UCSD-AML1 (cell line): Measurements from ENCODE around the gene AP4M1.

ENCODE experiments used
- DNase-seq: peaks from one replicate; lab custom pipeline; 2025; ENCODE audit not compliant: unreplicated experiment; lab: John Stamatoyannopoulos, UW

The AP4M1 gene

DNA sequence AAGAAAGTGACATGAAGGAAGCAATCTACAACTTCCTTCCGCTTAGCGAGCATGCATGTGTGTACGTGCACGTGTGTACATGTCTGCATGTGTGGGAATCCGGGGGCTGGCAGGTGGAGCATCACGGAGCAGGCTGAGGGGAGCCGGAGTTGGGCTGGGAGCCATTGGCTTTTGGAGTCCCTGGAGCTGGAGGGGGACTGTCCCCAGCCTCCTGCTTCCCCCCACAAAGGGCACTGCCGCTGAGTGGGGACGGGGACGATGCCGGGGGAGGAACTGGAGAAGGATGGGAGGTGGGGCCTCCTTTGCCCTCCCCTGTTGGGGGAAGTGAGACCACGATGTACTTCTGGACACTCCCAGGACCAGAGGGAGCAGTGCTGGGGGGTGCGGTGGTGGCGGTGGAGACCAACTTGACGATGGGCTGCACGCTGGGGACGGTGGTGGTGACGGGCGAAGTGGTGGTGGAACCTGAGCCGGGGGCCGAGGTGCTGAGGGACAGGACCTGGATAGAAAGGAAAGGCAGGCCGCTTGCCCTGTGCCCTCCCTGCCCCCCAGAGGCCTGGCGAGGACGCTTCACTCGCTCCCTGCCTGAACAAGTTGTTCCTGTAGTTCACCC is 5.8 kb downstream of the AP4M1 start:
- DNase-seq: no peak

DNA sequence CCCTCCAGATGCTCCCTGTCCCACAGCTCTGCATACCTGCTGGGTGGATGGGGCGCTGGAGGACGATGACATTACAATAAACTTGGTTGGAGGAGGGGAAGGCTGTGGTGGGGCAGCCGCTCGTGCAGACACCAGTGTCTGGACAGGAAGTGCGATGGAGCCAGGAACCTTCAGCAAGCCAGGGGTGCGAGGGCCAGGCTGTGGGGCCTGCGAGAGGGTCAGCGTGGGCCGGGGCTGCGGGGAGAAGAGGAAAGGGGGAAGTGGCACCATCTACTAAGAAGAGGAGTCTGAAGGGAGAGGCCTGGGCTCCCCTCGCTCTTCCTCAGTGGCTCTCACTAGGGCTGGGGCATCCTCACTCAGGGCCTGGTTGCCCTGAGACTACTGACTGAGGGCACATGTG is 6.4 kb downstream of the AP4M1 start:
- no peak for DNase-seq

DNA sequence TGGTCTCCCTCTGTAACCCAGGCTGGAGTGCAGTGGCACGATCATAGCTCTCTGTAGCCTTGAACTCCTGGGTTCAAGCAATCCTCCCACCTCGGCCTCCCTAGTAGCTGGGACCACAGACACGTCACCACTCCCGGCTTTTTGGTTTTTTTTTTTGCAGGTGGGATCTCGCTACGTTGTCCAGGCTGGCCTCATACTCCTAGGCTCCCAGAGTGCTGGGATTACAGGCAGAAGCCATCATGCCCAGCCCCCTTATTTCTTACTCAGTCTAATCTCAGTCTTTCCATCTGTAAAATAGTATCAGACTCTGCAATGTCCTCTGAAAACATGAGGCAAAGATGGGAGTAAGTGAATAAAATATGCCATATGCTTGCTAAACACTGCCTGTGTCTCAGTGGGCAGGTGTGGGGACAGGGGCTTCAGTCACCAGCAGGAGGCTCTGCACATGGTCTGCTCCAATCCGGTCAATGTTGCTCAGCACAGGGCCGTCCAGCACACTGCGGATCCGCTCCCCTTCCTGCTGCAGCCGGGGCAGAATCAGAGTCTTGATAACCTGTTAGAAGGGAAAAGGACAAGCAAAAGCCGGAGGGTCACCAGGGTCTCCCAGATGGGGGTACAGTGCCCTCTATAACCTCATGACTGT is 8.2 kb downstream of the AP4M1 start:
- DNase-seq: no peak

DNA sequence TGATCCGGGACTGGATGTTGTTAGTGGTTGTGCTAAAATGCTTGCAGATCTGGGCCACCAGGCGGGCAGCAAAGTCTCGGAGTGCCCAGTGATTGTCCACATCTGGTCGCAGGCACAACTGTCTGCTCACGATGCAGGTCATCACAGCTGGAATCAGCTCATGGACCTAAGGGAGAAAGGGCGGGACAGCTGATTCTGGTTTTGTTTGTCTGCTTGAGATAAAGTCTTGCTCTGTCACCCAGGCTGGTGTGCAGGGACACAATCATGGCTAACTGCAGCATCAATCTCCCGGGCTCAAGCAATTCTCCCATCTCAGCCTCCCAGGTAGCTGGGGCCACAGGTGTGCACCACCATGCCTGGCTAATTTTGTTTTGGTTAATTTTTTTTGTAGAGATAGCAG is 9.7 kb downstream of the AP4M1 start:
- DNase-seq: no peak

DNA sequence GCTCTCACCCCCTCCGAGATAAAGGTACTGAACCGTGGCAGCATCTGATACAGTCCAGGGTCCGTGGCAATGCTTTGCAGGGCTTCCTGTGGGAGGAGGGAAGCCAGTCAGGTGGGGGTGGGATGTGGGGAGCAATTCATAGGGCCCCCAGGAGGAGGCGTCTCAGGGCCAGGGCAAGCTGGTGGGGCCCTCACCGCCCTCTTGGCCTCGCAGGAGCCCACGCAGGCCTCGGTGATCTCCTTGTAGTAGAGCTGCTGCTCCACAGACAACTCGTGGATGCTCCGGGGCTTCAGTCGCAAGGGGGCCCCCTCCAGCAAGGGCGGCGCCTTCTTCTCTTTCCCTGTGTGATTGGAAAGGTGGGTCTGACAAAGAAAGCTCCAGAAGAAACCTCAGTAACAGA is 10.5 kb downstream of the AP4M1 start:
- DNase-seq: no peak

DNA sequence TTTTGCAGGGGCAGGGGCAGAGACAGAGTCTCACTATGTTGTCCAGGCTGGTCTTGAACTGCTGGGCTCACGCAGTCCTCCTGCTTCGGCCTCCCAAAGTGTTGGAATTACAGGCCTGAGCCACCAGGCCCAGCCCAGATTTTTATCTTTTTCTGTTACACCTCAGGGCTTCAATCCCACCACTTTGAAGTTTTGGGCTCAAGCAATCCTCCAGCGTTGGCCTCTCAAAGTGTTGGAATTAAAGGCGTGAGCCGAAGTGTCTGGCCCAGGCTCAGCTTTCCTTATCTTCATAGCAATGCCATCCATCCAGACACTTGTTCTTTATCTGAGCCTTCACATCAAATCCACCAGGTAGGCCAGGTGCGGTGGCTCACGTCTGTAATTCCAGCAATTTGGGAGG is 13.6 kb downstream of the AP4M1 start:
- no peak for DNase-seq

DNA sequence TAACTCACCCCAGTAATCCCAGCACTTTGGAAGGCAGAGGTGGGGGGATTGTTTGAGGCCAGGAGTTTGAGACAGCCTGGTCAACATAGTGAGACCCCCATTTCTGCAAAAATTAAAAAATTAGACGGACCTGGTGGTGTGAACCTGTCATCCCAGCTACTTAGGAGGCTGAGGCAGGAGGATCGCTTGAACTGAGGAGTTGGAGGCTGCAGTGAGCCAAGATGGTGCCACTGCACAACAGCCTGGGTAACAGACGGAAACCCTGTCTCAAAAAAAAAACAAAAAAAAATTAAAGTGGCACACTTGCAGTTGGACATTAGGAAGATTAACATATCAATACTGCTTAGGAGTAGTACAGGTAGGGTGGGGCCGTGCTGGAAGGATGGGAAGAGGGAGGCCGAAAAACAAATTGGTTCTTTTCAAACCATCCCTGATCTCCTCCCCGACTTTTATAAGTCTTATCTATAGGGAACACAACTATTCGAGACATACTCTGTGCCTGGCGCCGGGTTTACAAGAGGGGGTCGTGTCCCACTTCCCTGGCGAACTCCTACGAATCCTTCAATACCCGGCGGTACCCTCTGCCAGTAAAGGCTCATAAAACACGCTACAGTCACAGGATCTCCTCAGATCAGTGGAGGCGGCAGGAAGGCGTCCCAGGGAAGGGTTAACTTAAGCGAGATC is 17.1 kb downstream of the AP4M1 start:
- no peak for DNase-seq

DNA sequence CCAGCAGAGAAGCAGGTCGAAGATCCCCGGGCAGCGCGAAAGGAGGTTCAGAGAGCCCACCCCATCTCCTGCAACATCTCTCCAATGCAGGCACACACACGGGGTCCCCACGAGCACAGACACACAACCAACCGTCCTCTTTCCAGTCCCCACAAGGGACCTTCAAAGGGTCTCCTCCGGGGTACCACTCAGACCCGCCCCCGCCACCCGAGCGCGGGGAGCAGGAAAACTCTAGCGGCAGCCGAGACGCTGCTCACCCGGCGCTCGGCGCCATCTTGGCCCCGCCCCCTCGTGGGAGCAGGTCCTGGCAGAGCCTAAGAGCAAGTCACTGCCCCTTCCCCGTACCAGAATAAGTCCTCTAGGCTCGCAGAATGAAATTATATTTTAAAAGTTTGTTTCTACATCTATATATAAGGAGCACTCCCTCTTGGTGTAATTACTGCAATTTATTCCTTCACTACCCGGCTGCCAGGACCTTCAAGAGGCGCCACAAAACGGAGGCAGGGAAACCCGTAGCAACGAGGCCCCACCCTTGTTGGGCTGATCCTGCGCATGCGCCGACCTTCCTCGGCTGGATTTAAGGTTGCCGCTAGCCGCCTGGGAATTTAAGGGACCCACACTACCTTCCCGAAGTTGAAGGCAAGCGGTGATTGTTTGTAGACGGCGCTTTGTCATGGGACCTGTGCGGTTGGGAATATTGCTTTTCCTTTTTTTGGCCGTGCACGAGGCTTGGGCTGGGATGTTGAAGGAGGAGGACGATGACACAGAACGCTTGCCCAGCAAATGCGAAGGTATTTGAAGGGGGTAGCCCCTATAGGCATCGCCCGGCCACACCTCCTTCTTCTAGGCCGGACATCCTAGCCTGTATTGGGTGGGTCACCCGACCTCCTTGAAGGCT is 17.9 kb downstream of the AP4M1 start, which contains the start of the genes CNPY4 and TAF6:
TSS of gene CNPY4 (plus strand) at position 563 of the 898 bp plus-strand sequence. CDS start at position 674, 111 bp downstream.
TSS of gene TAF6 (minus strand) at position 287 of the 898 bp plus-strand sequence. CDS start 5,149 bp downstream, outside the sequence.
- DNase-seq: peak; percentile 83

DNA sequence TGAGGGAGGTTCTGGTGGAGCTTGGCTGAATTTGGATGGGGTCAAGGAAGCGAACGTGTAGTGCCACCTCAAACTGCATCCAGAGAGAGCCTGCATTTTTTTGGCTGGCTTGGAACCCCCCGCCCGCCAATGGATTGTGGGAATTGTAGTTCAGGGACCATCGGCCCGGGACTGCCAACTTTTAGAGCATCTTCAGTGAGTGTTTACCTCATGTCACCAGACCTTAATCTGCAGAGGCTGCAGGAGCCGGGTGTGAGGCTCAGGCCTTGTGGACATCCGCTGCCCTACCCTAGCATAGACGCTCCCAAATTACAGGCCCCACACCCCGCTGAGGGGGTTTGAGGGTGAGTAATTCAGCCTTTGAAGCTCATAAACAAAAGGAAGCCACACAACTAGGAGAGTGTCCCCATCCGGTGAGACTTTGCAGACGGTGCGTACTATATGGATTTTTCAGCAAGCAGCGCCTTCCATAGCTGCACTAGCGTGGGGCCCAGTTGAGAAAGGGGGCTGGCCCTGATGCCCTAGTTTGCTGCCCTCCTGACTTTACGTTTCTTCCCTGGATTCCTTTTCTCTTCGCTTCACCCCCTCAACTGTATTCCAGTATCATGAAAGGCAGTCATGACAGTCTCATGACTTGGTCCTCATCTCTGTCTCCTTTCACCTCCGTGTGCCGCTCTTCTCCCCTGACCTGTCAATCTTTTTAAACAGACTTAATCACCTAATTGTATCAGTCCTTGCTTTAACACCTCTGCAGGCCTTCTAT is 18.7 kb downstream of the AP4M1 start:
- DNase-seq: no peak

DNA sequence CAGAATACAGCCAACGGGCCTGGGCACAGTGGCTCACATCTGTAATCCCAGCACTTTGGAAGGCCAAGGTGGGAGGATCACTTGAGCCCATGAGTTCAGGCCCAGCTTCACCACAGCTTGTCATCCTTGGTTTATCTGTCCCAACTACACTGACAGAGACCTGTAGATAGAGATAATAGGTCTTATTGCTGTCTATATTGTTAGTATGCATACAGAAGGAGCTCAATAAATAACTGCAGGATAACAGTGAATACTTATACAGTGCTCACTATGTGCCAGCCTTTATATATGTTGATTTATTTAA is 19.2 kb downstream of the AP4M1 start:
- DNase-seq: no peak

DNA sequence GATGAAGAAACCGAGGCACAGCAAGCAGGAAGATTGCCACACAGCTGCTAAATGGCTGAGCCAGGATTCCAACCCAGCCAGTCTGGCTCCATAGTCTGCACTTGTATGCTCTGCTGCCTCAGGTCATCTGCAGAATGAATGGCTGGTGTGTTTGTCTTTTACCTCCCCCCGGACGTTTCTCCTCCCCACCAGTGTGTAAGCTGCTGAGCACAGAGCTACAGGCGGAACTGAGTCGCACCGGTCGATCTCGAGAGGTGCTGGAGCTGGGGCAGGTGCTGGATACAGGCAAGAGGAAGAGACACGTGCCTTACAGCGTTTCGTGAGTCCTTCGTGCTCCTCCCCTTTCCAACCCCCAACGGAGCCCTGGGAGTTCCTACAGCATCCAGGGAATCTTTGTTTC is 20.6 kb downstream of the AP4M1 start:
- no peak for DNase-seq

DNA sequence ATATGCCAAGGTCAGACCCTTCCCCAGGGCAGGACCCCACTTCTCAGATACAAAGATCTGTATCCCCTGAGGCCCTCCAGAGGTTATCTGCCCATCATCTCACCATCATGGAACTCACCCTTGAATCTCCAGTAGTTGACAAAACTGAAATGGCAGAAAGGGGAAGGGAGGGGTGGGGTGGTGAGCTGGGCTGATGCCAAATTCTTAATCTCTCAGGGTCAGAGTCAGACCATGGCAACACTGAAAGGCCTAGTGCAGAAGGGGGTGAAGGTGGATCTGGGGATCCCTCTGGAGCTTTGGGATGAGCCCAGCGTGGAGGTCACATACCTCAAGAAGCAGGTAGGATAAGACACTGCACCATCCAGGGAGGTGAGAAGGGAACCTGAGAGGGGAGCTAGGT is 21.1 kb downstream of the AP4M1 start:
- DNase-seq: no peak

DNA sequence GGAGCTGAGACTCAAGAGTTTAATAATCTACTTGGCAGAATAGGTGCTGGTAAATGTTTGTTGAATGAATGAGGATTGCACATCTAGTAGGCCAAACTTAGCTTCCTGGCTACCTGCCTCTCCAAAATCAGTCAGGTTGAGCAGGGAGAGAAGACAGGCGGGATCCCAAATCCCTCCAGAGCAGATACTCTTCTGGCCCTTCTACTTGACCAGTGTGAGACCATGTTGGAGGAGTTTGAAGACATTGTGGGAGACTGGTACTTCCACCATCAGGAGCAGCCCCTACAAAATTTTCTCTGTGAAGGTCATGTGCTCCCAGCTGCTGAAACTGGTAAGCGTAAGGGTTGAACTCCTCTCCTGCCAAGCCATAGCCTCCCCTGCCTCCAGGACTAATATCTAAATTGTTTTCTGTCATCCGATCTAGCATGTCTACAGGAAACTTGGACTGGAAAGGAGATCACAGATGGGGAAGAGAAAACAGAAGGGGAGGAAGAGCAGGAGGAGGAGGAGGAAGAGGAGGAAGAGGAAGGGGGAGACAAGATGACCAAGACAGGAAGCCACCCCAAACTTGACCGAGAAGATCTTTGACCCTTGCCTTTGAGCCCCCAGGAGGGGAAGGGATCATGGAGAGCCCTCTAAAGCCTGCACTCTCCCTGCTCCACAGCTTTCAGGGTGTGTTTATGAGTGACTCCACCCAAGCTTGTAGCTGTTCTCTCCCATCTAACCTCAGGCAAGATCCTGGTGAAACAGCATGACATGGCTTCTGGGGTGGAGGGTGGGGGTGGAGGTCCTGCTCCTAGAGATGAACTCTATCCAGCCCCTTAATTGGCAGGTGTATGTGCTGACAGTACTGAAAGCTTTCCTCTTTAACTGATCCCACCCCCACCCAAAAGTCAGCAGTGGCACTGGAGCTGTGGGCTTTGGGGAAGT is 23.1 kb downstream of the AP4M1 start:
- peak; percentile 13 for DNase-seq

DNA sequence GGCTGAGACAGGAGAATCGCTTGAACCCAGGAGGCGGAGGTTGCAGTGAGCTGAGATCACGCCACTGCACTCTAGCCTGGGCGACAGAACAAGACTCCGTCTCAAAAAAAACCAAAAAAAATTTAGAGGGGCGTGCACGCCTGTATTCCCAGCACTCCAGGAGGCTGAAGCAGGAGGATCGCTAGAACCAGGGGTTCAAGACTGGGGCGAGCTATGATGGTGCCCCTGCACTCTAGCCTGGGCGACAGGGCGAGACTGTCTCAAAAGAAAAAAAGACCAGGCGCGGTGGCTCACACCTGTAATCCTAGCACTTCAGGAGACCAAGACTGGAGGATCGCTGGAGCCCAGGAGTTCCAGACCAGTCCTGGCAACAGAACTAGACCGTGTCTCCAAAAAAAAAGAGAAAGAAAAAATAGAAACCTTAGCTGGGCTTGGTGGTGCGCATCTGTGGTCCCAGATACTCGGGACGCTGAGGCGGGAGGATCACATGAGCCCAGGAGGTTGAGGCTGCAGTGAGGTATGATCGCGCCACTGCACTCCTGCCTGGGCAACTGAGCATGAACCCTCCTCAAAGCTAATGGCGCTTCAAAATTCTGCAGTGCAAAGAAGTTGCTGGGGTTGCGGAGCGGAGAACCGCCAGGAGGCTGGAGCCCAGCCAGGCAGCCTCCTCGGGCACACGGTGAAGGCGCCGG is 24.9 kb downstream of the AP4M1 start:
- no peak for DNase-seq

DNA sequence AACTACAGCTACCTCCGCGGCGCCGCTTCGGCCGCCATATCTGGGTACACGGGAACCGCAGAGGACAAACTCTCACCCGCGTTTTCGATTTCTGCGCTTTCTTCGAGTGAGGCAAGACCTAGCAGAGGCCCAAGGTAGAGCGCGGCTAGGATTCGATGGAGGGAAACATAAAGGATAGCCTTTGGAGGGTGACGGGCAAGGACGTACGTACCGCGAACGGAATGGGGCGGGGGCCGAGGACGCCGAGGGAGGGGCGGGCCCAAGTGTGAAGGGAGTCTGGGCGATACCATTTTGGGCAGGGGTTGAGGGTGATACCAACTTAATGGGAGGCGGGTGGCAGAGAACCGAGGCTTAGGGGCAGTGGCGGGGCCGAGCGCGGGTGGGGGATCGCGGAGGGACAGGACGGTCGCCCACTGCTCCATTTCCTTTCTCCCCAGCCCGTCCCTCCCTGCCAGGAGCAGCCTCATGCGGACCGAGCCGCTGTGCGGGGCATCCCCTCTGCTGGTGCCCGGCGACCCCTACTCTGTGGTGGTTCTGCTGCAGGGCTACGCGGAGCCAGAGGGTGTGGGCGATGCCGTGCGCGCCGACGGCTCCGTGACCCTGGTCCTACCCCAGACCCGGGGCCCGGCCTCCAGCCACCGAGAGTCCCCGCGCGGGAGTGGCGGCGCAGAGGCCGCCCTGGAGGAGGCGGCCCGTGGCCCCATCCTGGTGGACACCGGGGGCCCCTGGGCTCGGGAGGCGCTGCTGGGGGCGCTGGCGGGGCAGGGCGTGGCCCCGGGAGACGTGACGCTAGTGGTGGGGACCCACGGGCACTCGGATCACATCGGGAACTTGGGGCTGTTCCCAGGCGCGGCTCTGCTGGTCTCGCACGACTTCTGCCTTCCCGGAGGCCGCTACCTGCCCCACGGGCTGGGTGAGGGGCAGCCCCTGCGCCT is 25.8 kb downstream of the AP4M1 start, which contains the start of gene MBLAC1:
TSS of gene MBLAC1 (plus strand) at position 37 of the 935 bp plus-strand sequence. CDS start at position 466, 429 bp downstream.
- peak; percentile 75 for DNase-seq

DNA sequence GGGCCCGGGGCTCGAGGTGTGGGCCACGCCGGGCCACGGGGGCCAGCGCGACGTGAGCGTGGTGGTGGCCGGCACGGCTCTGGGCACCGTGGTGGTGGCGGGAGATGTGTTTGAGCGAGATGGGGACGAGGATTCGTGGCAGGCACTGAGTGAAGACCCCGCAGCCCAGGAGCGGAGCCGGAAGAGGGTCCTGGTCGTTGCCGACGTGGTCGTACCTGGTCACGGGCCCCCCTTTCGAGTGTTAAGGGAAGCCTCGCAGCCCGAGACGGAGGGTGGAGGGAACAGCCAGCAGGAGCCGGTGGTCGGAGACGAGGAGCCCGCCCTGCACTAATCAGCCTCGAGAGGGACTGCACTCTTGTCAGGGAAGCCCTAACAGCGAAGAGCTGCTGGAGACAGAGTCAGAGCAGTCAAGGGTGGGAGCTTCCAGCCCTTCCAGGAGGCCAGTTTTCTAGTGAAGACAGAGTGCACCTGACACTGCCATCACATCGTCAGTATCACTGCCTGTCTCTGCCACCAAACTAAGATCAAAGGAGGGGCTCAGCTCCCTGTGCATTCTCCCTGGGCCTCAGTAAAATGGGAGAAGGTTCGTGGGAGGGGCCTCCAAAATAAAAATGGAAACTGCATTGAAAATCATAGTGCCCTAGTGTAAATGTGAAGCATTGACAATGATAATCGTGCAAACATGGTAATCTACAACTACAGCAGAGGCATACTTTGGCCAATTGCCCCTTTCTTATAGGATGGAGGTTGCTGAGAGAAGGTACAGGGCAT is 26.6 kb downstream of the AP4M1 start:
- no peak for DNase-seq

DNA sequence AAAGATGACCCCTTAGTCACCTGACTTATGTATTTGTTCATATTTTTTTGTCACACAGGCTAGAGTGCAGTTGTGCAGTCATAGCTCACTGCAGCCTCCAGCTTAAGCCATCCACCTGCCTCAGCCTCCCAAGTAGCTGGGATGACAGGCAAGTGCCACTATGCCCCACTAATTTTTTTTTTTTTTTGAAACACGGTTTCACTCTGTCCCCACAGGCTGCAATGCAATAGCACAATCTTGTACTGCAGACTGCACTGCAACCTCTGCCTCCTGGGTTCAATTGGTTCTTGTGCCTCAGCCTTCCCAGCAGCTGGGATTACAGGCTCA is 27.2 kb downstream of the AP4M1 start:
- DNase-seq: no peak
